ENCODE measurements around the gene NCOA6. TPM values are rescaled to one million over a fixed set of nuclear protein-coding genes. Genes with fewer than 3 reads are reported as not detected.

The NCOA6 gene
- total RNA-seq, 4 donors from 2014 or later, result 34.8 to 81.8 (median 44.2) TPM

- Histone ChIP-seq H3K4me3 (no peak overlapping the region), H3K27ac (no peak overlapping the region), H3K27me3 (no peaks in the 10 kb centered on the region), H3K9me3 (no peaks in the 10 kb centered on the region), H3K36me3 (peaks cover 0 to 13% (median 0%) of the 10 kb centered on the region in 4 donors), H3K4me1 (peaks cover 8 to 15% (median 14%) of the 10 kb centered on the region in 4 donors)
- WGBS, 2 donors (ENCODE audit: low coverage in 1 of 2), result 86% methylated on average over 1 of the region's 1 CpG; no CpG with 5 or more reads in 1 of the 2 donors
- no peak for TF ChIP-seq POLR2A (IDR thresholded peaks at IDR 0.05)
- intact Hi-C loops (cut with DNase I; ENCODE audit: low total_unique reads), result loop anchor here (2.0 kb wide), 1 partner anchor 401 kb away; no protein-coding TSS in a partner anchor
- in situ Hi-C loops (cut with MboI; ENCODE audit: low pct_ligation_motif_present in 1 of 4, low pct_unique_long_range_greater_than_20kb in 1 of 4, low sequenced_read_pairs in 3 of 4), result loop anchor here in 3 of 4 donors (25.0 kb wide), 2 partner anchors 151 to 401 kb away; partner anchors contain the start of genes MAP1LC3A (in 2 of the 3) and AHCY (in 1 of the 3)
- DNase-seq, result no peak
Observed at GRCh38 chr20:34713194-34713943, 112.1 kb downstream of the NCOA6 start.

GRCh38 chr20:34712525-34713192 lies 112.8 kb downstream of the NCOA6 start:
- intact Hi-C loops (cut with DNase I; ENCODE audit: low total_unique reads), result loop anchor here (2.0 kb wide), 1 partner anchor 400 kb away; no protein-coding TSS in a partner anchor
- H3K27me3 ChIP-seq, result no peaks in the 10 kb centered on the region
- H3K4me3 ChIP-seq, result no peak overlapping the region
- TF ChIP-seq CTCF (IDR thresholded peaks at IDR 0.05), result no peak
- no peak for TF ChIP-seq POLR2A (IDR thresholded peaks at IDR 0.05)
- TF ChIP-seq POLR2AphosphoS5 (IDR thresholded peaks at IDR 0.05), result no peak
- no peak for TF ChIP-seq EP300 (IDR thresholded peaks at IDR 0.05; ENCODE audit: low read depth)
- H3K36me3 ChIP-seq, result peaks cover 0 to 13% (median 0%) of the 10 kb centered on the region in 4 donors
- DNase-seq, result no peak
- peaks cover 8 to 20% (median 15%) of the 10 kb centered on the region in 4 donors for H3K4me1 ChIP-seq
- in situ Hi-C loops (cut with MboI; ENCODE audit: low pct_ligation_motif_present in 1 of 4, low pct_unique_long_range_greater_than_20kb in 1 of 4, low sequenced_read_pairs in 3 of 4), result loop anchor here in 3 of 4 donors (25.0 kb wide), 2 partner anchors 150 to 400 kb away; partner anchors contain the start of genes MAP1LC3A (in 2 of the 3) and AHCY (in 1 of the 3)
- H3K27ac ChIP-seq, result no peak overlapping the region
- no peaks in the 10 kb centered on the region for H3K9me3 ChIP-seq
- 78 to 86% methylated on average over 1 to 5 of the region's 5 CpGs for WGBS, 2 donors (ENCODE audit: low coverage in 1 of 2)

- TF ChIP-seq EP300 (IDR thresholded peaks at IDR 0.05; ENCODE audit: low read depth) (no peak), POLR2AphosphoS5 (IDR thresholded peaks at IDR 0.05) (no peak), CTCF (IDR thresholded peaks at IDR 0.05) (no peak), POLR2A (IDR thresholded peaks at IDR 0.05) (no peak)
- Histone ChIP-seq H3K4me1 (peaks cover 8 to 26% (median 16%) of the 10 kb centered on the region in 4 donors), H3K4me3 (no peak overlapping the region), H3K27me3 (no peaks in the 10 kb centered on the region), H3K27ac (no peak overlapping the region), H3K36me3 (peaks cover 0 to 13% (median 0%) of the 10 kb centered on the region in 4 donors), H3K9me3 (no peaks in the 10 kb centered on the region)
- 96 to 100% methylated on average over 3 of the region's 3 CpGs for WGBS, 2 donors (ENCODE audit: low coverage in 1 of 2)
- no peak for DNase-seq
- in situ Hi-C loops (cut with MboI; ENCODE audit: low pct_ligation_motif_present in 1 of 4, low pct_unique_long_range_greater_than_20kb in 1 of 4, low sequenced_read_pairs in 3 of 4), result loop anchor here in 3 of 4 donors (25.0 kb wide), 2 partner anchors 150 to 400 kb away; partner anchors contain the start of genes MAP1LC3A (in 2 of the 3) and AHCY (in 1 of the 3)
- intact Hi-C loops (cut with DNase I; ENCODE audit: low total_unique reads), result loop anchor here (2.0 kb wide), 1 partner anchor 399 kb away; no protein-coding TSS in a partner anchor
Observed at GRCh38 chr20:34711813-34712430, 113.5 kb downstream of the NCOA6 start.

GRCh38 chr20:34710861-34711574 lies 114.4 kb downstream of the NCOA6 start:
- TF ChIP-seq POLR2AphosphoS5 (IDR thresholded peaks at IDR 0.05) (peak in 1 of 3 donors; percentile 32), CTCF (IDR thresholded peaks at IDR 0.05) (no peak)
- in situ Hi-C loops (cut with MboI; ENCODE audit: low pct_ligation_motif_present in 1 of 4, low pct_unique_long_range_greater_than_20kb in 1 of 4, low sequenced_read_pairs in 3 of 4) (loop anchor here in 3 of 4 donors (25.0 kb wide), 2 partner anchors 149 to 399 kb away; partner anchors contain the start of genes MAP1LC3A (in 2 of the 3) and AHCY (in 1 of the 3)), intact Hi-C loops (cut with DNase I; ENCODE audit: low total_unique reads) (no loop called here)
- Histone ChIP-seq H3K4me1 (peaks cover 12 to 35% (median 24%) of the 10 kb centered on the region in 4 donors), H3K36me3 (peaks cover 0 to 4% (median 0%) of the 10 kb centered on the region in 4 donors), H3K4me3 (no peak overlapping the region), H3K27me3 (no peaks in the 10 kb centered on the region), H3K9me3 (no peaks in the 10 kb centered on the region), H3K27ac (peak overlapping the region in 1 of 4 donors; percentile 100)
- DNase-seq, result no peak
- whole genome bisulfite sequencing, 2 donors (ENCODE audit: low coverage in 1 of 2), result 75 to 94% methylated on average over 4 to 9 of the region's 9 CpGs

Data from transverse colon (tissue), 4 donors.